Urinary bladder (tissue), 4 donors: ENCODE results near the gene NEO1. TPM values are rescaled to one million over a fixed set of nuclear protein-coding genes. Genes with fewer than 3 reads are reported as not detected.

Experiments
- DNase-seq: peaks from one replicate; pipeline ENCODE4 v3.0.0-alpha.2; 2015; ENCODE audit errors: extremely low spot score
- H3K27ac ChIP-seq: one replicate; pipeline ENCODE4 v1.5.1; 2013; ENCODE audit warnings: low read depth, mild to moderate bottlenecking, moderate library complexity
- H3K36me3 ChIP-seq: one replicate; pipeline ENCODE4 v1.6.1; 2013; ENCODE audit warnings: mild to moderate bottlenecking, moderate library complexity; ENCODE audit not compliant: insufficient read depth
- H3K4me1 ChIP-seq: one replicate; pipeline ENCODE4 v1.6.1; 2013; ENCODE audit warnings: mild to moderate bottlenecking, moderate library complexity; ENCODE audit not compliant: insufficient read depth
- H3K4me3 ChIP-seq: one replicate; pipeline ENCODE4 v1.5.1; 2013; ENCODE audit warnings: low read depth, low read length
- WGBS: extraction: QIAGEN DNeasy Blood & Tissue Kit; methylation state at CpG from one replicate; pipeline ENCODE4 v1.1.7; 2013; 5-methylcytosine and 5-hydroxymethylcytosine counted together
- polyA plus RNA-seq: library from polyadenylated mRNA; stranded (reverse); fragments of 200-250 nt; gene quantifications from one replicate; pipeline ENCODE4 v1.2.3, GENCODE V29; 2013
- total RNA-seq: library from RNA; depleted of rRNA; stranded (reverse); fragments of >200 nt; gene quantifications from one replicate; pipeline ENCODE4 v1.2.3, GENCODE V29; 2014
- donor health status: healthy with polysubstance abuse.
- donor health status: healthy.

The NEO1 gene
- total and polyA plus RNA-seq, 2 donors = 24.7 to 52.4 TPM

DNA sequence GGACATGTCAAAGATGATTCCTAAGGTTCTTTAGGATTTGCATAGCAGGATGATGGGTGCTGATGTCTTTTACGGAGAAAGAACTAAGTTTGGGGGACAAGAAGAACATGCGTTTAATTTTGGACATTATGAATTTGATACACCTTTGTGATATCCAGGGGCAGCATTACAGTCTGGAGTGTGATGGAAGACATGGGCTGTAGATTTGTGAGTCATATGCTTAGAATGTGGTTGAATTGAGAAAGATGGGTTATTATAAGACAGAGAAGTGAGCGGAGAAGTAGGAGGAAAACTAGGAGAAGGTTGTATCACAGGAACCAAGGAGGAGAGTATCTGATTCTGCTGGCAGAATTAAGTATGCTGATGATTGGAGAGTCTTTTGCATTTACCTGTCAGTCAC, 20.6 kb downstream of the NEO1 start:
- Histone ChIP-seq H3K36me3 (no peaks in the 10 kb centered on the region), H3K27ac (no peak overlapping the region), H3K4me1 (peaks cover 2% of the 10 kb centered on the region), H3K4me3 (no peak overlapping the region)
- no peak for DNase-seq
- WGBS = 97% methylated on average over 3 of the region's 3 CpGs

DNA sequence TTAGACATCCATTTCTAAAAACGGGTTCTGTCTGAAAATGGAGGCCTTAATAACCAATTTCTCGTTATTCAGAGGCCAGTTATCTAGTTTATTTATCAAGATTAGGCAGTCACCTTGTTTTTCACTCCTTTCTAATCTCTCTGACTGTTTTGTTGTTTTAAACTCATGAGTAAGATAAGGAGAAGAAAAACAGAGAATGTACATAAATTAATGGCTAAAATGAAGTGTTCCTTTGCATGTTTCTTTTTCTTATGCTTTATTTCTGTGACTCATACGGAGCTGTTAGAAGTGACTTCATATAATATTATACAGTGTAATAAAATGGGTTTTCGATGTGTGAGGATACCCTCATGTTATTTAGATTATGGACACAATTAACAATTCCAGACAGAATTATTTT, 22.0 kb downstream of the NEO1 start:
- no peak overlapping the region for H3K4me3 ChIP-seq
- no peak for DNase-seq
- WGBS = 56% methylated on average over 4 of the region's 4 CpGs
- H3K4me1 ChIP-seq = peaks cover 2% of the 10 kb centered on the region
- H3K36me3 ChIP-seq = no peaks in the 10 kb centered on the region
- no peak overlapping the region for H3K27ac ChIP-seq

DNA sequence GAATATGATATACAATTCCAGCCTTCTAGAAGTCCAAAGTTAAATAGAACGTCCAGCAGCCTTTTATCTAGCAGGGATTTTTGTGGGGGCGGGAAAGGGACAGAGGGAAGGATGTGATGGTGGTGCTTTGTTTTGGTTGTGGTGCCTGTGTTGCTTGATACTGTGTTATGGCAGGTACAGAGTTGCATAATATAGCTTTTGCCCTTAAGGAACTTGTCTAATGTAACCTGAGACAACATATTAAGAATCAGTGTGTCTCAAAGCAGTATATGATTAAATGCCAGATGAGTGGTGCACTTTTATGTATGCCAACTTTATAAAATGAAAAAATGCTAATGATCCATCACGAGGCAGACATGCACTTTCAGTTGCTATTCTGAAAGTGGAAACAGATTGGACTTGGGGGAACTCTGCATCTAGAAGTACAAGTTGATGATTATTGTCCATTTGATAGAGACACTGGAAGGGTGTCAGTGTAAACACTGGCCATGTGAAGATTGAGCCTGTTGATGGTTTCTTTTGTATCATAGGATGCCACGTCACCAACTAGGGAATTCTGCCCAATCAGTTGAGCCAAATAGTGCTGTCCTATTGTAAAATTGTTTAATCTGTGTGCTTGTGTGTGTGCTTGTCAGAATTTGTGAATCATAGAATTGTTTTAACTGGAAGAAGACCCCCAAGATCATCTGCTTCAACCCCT, 23.0 kb downstream of the NEO1 start:
- WGBS = 64% methylated on average over 4 of the region's 4 CpGs
- DNase-seq = no peak
- no peaks in the 10 kb centered on the region for H3K36me3 ChIP-seq
- no peak overlapping the region for H3K27ac ChIP-seq
- no peak overlapping the region for H3K4me3 ChIP-seq
- H3K4me1 ChIP-seq = peaks cover 2% of the 10 kb centered on the region

DNA sequence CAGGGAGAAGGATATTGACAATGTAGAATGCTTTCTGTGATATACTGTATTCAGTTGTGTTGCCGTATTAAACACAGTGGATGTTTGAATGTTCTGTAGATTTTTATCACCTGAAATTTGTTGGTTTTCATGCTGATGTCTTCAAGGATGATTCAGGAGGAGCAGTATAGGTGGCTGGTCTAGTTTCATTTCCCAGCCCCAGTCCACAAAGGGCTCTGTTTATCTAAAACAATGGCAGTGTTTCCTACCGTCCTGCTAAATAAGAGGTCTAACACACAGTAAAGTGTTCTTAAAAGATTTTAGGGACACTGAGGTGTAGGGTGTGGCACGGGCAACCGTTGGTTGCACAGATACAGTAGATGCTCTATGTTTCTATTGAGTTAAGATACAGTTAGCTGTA, 26.0 kb downstream of the NEO1 start:
- 74% methylated on average over 4 of the region's 4 CpGs for WGBS
- Histone ChIP-seq H3K27ac (no peak overlapping the region), H3K4me3 (no peak overlapping the region), H3K4me1 (peaks cover 2% of the 10 kb centered on the region), H3K36me3 (no peaks in the 10 kb centered on the region)
- DNase-seq = no peak

DNA sequence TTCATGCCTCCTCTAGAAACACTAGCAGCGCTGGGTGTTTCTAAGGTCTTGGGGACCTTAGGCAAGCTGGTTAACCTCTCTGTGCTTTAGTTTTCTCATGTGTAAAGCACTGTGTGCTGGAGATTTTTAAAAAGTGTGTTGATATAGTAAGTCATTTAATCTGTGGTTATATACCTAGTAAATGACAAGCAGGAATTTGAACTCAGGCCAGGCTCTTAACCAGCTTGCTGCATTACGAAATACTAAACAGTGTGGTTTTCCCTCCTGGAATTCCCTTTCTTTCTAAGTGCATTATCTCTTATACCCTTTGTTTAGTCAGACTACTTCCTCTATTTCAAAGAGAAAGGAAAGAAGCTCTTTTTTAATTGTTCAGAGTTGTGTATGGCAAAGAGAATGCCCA, 26.5 kb downstream of the NEO1 start:
- Histone ChIP-seq H3K4me3 (no peak overlapping the region), H3K27ac (no peak overlapping the region), H3K36me3 (no peaks in the 10 kb centered on the region), H3K4me1 (peaks cover 2% of the 10 kb centered on the region)
- WGBS = 50% methylated on average over 2 of the region's 2 CpGs
- no peak for DNase-seq

DNA sequence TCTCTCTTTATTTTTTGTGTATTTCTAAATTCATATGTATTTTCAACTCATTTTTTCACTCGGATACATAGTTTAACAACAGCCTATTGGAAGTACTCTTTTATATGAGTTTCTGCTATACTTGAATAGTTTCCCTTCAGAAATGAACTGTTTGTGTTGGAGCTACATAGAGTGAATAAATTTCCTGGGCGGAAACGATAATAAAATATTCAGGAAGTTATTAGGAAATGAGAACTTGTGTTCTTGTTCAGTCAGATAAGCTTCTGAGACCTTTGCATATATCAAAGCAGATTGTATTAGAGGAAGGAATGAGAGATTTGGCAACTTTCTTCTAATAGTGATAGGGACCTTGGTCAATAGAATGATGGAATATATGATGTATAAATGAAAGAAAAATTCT, 27.3 kb downstream of the NEO1 start:
- Histone ChIP-seq H3K27ac (no peak overlapping the region), H3K4me3 (no peak overlapping the region), H3K4me1 (peaks cover under 1% of the 10 kb centered on the region), H3K36me3 (no peaks in the 10 kb centered on the region)
- 70% methylated on average over 3 of the region's 3 CpGs for WGBS
- DNase-seq = no peak

DNA sequence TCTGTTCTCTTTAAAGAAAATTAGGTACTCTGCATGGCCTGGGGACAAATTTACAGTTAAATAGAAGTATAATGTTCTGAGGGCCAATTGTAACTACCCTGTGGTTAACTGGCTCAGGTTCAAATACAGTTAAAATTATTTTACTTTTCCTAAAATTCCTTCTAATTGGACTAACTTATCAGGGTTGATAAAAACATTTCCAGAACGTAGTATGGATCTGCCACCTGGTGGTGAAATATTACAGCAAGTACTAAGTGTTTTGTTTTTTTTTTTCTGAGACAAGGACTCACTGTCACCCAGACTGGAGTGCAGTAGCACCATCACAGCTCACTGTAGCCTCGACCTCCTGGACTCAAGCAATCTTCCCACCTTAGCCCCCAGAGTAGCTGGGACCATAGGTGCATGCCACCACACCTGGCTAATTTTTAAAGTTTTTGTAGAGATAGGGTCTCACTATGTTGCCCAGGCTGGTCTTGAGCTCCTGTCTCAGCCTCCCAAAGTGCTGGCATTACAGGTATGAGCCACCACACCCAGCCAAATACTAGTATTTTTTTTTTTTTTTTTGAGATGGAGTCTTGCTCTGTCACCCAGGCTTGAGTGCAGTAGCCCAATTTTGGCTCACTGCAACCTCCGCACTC, 29.2 kb downstream of the NEO1 start:
- no peaks in the 10 kb centered on the region for H3K4me1 ChIP-seq
- peak; percentile 39 for DNase-seq

DNA sequence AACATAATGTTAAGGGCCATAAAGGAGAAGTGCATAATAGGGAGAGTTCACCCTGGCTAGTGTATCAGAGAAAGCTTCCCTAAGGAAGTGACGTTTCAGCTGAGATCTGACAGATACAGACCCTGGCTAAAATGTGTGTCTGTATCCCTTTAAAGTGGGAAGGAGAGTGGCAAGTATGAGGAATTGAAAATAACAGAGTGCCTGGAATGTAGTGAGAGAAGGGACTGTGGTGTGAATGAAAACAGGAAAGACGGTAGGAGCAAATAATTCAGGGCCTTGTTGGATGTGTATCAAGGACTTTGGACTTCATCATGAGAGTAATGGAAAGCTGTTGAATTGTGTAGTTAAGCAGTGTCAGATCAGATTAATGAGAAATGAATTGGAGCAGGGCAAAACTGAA, 30.5 kb downstream of the NEO1 start:
- no peak for DNase-seq
- 47% methylated on average over 2 of the region's 2 CpGs for WGBS
- Histone ChIP-seq H3K27ac (no peak overlapping the region), H3K4me1 (no peaks in the 10 kb centered on the region), H3K4me3 (no peak overlapping the region), H3K36me3 (no peaks in the 10 kb centered on the region)

More for the DNA sequence above, 29.2 kb downstream of the NEO1 start:
- Histone ChIP-seq H3K4me3 (no peak overlapping the region), H3K36me3 (no peaks in the 10 kb centered on the region), H3K27ac (no peak overlapping the region)
- 34% methylated on average over 3 of the region's 3 CpGs for WGBS

DNA sequence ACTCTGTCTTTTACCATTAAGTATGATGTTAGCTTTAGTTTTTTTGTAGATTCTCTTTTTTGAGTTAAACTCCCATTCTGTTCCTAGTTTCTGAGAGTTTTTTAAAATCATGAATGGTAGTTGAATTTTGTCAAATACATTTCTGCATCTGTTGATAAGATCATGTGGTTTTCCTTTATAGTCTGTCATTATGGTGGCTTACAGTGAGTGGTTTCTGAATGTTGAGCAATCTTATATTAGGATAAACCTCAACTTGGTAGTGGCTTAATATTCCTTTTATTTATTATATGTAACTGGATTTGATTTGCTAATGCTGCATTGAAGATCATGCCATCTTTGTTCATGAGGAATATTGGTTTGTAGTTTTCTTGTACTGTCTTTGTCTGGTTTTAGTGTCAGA, 34.8 kb downstream of the NEO1 start:
- no peak for DNase-seq
- Histone ChIP-seq H3K4me3 (no peak overlapping the region), H3K4me1 (no peaks in the 10 kb centered on the region), H3K36me3 (no peaks in the 10 kb centered on the region), H3K27ac (no peak overlapping the region)

DNA sequence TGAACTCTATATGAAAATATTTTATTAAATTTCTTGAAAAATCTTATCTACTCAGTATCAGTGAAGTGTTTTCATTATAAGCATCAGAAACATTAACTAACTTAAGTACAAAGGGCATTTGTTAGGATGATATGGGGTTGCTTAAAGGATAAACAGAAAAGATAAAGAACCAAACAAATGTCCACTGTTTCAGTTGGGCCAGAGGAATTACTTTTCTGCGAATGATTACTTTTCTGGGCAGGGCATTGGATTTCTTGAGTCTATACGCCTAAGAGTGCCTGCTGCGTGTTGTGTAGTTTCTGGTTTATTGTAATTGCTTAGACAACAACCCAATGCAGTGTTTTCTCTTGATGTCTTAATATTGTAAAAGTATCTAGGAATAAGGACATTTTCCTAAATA, 52.8 kb downstream of the NEO1 start:
- Histone ChIP-seq H3K4me3 (no peak overlapping the region), H3K4me1 (no peaks in the 10 kb centered on the region), H3K27ac (no peak overlapping the region), H3K36me3 (no peaks in the 10 kb centered on the region)
- DNase-seq = no peak
- whole genome bisulfite sequencing = 88% methylated on average over 3 of the region's 3 CpGs

DNA sequence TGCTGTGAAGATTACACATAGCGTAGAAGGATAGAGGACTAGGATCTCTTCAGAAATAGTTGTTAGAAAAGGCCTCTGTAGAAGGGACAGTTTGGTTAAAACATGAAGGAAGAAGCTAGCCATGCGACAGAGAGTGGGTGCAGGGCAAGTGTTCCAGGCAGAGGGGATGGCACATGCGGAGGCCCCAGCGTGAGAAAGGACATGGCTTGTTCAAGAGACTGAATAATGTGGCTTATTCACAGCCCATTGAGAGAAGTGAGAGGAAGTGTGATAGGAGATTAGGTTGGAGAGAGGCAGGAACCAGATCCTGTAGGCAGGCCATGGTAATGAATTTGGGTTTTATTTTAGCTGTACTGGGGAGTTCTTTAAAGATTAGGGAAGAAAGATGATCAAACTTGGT, 56.4 kb downstream of the NEO1 start:
- Histone ChIP-seq H3K4me3 (no peak overlapping the region), H3K36me3 (no peaks in the 10 kb centered on the region), H3K4me1 (no peaks in the 10 kb centered on the region), H3K27ac (no peak overlapping the region)
- 74% methylated on average over 4 of the region's 4 CpGs for WGBS
- DNase-seq = no peak

DNA sequence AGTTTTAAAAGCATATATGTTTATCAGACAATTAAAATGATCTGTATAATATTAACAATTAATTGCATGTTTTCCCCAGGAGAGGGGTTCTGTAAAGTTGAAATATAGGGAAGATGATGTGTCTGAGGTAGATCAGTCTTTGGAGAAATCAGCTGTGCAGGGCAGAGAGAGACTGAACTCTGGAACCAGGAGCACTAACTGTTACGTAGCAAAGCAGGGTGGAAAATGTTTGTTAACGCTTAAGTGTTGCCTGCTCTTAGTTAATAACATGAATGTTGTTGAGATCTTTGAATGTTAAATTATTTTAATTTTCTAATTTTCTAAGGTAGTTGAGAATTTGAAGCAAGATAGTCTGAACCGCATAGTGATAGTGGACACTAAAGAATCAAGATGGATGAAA, 57.5 kb downstream of the NEO1 start:
- no peaks in the 10 kb centered on the region for H3K36me3 ChIP-seq
- H3K4me3 ChIP-seq = no peak overlapping the region
- no peak for DNase-seq
- H3K27ac ChIP-seq = no peak overlapping the region
- no peaks in the 10 kb centered on the region for H3K4me1 ChIP-seq
- WGBS = 97% methylated on average over 3 of the region's 3 CpGs

DNA sequence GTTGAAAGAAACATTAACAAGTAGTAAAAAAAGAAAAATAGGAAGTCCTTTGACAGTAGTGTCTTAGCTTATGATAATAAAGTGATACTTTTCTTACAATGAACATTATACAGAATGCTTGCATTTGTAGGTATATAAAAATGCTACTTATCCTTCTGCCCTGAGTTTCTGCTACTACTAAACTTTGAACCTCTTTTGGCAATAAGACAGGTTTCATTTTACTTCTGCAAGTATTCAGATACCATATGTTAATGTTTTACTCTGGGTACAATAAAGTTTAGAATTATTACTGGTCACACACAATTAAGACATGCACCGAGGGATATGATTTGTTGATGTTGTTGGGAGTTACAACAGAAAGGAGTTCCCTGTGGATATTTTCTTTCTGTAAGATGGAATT, 57.9 kb downstream of the NEO1 start:
- H3K4me3 ChIP-seq = no peak overlapping the region
- no peak for DNase-seq
- 81% methylated on average over 1 of the region's 1 CpG for WGBS
- H3K36me3 ChIP-seq = no peaks in the 10 kb centered on the region
- no peaks in the 10 kb centered on the region for H3K4me1 ChIP-seq
- H3K27ac ChIP-seq = no peak overlapping the region

DNA sequence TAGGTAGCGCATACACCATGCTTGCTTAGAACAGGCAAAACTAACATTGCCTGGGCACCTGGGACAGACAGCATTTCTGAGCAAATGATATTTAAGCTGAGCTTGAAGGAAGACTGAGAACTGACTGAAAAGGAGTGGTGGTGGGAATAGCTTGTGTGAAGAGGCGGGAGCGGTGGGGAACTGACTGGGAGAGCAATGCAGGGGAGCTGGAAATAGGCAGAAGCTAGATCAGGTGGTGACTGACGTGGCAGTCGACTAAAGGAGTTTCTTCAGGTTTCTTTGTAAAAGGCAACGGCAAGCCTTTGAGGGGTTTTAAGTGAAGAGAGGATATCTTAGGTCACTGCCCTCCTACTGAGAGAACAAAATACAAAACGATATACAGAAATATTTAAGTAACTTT, 61.8 kb downstream of the NEO1 start:
- Histone ChIP-seq H3K36me3 (peaks cover 1% of the 10 kb centered on the region), H3K27ac (no peak overlapping the region), H3K4me1 (no peaks in the 10 kb centered on the region), H3K4me3 (no peak overlapping the region)
- 89% methylated on average over 7 of the region's 7 CpGs for WGBS
- DNase-seq = no peak
